HG02884 (cell line): ENCODE data around the gene PLCB1.

Experiments used
- ATAC-seq: cut with Tn5 transposase; IDR thresholded peaks from one replicate; pipeline ENCODE4 v1.9.1; 2021; ENCODE audit warnings: mild to moderate bottlenecking, moderate library complexity; ENCODE audit not compliant: unreplicated experiment

PLCB1 gene

DNA sequence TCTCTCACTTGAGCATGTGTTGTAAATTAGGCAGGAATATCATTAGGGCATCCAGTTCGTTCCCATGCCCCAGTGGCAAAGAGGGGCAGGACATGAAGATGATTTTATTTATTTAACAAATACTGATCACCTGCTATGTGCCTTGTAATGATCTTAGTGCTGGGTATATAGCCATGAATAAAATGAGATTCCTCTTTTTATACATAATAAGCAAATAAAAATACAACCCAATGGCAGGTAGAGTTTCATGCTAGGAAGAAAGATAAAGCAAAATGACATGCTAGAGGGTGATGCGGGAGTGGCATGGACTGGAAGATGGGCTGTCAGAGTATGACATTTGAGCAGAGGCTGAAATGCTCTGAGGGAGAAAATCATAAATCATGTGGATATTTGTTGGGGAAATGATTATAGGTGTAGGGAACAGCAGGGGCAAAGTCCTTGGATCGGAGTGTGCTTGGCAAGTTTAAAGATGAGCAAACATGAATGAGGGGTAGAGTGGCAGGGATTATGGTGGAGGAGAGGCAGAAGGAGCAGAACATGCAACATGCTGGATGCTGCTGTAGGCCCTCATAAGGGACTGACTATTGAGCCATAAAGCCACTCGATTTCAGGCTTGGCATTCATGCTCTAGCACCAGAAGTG is 342.1 kb downstream of the PLCB1 start:
- no peak for ATAC-seq

DNA sequence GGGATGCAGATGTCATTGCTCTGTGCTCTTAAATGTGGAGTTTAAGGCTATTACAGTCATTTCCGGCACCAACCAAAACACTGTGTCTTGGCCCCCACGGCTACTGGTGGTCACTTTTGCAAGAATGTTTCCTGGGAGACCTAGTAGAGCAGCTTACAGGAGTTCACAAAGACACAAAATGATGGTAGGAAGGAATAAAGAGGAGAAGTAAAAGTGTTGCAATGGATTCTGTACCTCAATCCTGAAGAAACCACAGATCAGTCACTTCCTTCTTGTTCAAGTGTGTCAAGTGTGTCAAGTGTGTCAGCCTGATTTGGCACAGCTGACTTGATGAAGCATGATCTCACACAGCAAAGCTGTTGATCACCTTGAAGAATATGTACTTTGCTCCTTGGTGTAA is 344.0 kb downstream of the PLCB1 start:
- ATAC-seq, result no peak

DNA sequence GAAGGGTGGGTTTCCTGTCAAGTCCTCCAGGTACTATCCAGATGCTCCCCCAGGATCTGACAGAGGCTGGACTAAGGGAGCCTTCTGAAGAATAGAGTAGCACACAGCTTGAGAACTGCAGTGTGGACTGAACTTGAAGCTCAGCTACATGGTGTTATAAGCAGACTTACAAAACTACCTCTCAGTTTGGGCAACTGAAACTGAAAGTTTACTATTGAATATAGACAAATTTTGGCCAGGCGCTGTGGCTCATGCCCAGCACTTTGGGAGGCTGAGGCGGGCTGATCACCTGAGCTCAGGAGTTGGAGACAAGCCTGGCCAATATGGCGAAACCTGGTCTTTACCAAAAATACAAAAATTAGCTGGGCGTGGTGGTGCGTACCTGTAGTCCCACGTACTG is 348.5 kb downstream of the PLCB1 start:
- no peak for ATAC-seq

DNA sequence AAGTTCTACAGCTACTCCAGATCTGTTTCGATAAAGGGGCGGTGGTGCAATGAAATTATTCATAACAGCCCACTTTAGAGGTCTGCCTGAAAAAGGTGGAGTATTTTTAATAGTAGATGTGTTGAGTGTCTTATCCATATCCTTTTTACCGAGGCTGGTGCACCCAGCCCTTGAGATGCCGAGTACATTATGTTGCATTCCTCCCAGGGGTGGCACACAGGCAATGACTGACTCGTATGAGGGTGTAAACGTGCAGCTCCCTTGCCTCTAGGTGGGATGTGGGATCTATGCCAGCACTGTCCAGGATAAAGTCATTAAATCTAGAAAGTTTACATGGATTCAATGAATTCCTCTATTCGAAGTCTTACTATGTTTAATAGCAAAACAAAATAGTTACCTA is 355.6 kb downstream of the PLCB1 start:
- ATAC-seq, result no peak

DNA sequence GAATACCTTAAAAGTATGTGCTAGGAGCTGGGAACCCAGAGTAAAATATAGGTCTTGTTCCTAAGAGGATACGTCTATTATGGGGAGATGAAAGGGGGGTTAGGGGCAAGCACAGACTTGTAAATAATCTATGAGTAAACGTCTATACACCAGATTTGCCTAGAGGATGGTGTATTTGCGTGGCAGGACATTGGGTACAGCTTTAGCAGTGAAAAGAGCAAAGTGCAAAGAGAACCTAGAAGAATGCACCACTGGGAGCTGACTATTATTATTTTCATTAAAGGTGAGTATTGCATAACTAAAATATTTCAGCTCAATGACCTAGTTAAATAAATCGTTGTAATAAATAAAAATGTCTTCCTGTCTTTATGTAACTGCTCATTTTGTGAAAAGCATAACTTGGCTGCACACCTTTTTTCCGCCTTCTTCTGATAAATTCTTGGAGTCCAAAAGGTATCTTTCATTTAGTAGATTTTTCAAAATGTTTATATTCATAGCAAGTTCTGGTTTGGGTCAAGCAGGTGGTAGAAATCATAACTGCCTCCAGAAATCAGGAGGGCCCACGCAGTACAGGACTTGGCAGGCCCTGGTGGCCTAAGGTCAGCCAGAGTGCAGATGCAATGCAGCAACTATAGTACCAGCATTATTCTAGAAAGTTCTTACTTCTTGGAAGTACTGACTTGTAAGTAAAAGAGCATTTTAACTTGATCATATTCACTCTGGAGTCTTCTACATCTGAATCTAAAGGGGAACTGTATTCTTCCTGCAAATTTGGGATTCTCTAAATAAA is 357.2 kb downstream of the PLCB1 start:
- no peak for ATAC-seq

DNA sequence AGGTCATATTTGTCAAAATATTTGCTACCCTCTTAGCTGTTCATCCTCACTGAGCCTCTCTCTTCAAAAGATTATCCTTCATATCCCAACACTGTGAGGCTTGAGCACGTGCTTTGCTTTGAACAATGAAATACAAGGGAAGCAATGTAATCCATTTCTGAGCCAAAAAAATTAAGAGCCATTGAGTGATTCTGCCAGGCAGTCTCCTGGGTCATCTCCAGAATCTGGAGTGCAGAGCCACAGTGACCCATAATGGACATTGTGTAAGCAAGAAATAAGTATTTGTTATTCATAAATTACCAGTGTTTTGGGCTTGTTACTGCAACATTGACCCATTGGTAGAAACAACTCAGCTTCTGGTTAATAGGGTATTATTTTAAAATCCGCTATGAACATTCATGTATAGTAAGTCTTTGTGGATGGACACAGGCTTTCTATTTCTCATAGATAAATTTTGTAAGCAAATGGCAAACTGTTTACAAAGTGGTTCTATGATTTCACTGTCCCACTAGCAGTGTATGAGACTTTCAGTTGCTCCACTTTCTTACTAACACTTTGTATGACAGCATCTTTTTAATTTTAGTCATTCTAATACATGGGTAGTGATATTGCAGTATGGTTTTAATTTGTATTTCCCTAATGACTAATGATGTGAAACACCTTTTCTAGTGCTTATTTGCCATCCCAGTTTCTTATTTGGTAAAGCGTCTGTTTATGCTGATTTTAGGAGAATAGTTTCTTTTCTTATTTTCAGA is 358.2 kb downstream of the PLCB1 start:
- no peak for ATAC-seq

DNA sequence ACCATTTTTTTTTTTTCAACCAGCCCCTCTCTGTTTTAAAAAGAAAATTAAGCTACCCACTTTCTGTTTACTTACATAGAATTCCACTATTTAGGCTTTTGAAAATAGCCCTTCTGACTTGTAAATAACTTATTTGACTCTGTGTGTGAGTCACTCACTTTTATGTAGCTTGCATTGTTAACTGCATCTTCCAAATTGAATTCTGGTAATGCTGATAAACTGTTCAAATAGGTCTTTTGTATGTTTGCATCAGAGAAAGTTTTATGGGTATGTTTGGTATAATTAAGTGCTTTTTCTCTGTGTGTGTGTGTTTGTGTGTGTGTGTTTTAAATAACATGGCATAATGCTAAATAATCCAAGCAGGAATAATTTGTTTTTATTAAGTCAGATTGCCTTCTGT is 360.1 kb downstream of the PLCB1 start:
- no peak for ATAC-seq

DNA sequence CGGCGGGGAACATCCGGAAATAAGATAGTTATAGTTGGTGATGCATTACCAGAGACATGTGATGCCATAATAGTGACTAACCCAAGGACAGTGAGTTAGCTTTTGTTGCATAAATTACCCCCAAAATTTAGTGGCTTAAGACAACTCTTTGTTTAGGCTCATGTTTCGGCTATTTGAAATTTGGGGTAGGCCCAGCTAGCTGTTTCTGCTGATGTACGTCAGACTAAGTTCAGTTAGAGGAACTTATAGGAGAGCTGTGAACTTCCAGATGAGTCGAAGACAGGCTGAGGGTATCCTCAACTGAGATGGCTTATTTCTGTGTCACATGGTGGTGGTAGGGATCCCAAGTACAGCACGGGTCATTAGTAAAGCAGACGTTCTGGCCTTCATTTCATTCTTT is 366.5 kb downstream of the PLCB1 start:
- no peak for ATAC-seq

DNA sequence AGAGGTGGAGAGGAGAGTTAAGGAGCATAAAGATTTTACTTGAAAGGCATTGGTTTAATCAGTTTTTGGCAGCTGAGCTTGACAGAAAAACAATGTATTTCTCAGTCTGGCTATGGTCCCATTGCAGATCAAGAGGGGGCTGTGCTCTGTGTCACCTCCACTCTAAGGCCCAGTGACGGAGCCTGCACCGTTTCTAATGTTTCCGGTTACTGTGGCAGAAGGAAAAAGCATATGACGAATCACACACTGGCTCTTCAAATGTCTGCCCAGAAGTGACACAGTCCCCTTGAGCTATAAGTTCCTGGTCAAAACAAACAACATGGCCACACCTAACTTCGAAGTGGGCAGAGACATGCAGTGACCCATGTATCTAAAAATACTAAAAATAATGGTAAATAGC is 372.0 kb downstream of the PLCB1 start:
- no peak for ATAC-seq

DNA sequence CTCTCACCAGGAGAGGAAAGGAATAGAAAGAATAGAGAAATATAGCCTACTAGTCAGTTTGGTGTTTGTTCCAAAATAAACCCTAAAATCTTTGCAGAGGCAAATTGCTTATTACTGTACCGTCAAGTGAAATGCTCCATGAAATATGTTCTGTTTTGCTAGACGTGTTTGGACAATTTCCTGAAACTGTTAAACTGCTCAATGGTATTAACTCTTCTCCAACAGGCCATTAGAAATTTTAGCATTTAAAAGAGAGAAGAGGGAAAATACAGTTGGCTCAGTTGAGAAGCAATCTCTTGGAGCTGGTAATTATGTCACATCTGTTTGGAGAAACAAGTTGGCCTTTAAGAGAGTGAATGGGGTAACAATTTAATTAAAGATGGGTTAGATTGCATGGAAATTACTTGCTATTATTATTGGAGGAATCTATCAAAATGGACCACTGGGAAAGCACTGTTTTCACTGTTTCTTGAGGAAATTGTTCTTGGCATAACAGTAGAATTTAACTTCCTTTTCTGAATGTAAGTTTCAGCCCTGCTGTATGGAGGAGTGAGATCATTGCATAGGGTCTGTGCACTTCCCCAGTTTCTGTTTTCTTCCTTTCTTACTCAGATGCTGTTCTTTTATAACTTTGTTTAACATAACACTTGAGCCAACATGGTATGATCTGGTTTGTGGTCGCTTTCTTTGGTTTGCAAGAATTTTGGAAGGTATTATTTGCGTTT is 373.6 kb downstream of the PLCB1 start:
- ATAC-seq, result no peak

DNA sequence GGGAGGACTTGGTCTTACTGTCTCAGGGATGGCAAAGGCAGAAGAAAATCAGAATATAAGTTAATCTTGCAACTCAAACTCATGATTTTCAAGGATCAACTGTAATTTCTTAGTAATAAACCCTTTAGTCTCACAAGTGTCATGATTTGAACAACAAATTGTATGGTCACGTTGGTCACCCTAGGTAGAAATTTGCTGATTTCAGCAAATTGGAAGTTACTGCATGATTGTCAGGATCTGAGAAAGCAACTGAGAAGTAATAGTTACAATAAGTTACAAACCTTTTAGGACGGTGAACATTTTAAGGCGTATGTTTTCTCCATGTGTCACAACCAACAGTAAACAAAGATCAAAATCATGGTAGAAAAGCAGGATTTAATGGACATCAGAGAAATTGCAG is 375.2 kb downstream of the PLCB1 start:
- no peak for ATAC-seq

DNA sequence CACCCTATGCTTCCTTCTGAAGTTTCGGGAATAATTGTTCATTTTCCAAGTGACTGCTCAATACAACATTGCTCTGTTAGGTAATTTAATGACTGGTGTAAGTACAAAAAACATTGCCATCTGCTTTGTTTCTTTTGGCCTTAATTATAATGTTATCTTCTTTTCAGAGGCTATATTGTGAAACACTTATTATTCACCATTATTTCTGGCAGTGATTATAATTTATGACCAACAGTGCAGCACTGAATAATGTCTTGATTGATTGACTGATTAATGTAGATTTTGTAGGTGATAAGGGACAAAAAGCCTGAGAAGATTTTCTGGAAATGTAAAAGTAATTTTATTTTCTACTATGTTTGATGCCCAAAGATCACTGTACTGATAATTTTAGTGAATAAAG is 377.7 kb downstream of the PLCB1 start:
- ATAC-seq, result no peak

DNA sequence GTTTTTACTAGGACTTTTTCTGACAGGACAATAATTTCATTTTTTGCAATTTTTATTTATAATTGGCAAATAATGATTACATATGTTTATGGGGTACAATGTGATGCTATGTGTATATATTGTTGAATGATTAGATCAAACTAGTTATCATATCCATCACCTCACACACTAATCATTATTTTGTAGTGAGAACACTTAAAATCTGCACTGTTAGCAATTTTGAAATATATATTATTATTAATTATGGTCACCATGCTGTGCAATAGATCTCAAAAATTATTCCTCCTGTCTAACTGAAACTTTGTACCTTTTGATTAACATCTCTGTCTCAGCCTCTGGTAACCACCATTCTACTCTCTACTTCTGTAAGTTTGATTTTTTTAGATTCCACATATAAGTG is 378.7 kb downstream of the PLCB1 start:
- no peak for ATAC-seq

DNA sequence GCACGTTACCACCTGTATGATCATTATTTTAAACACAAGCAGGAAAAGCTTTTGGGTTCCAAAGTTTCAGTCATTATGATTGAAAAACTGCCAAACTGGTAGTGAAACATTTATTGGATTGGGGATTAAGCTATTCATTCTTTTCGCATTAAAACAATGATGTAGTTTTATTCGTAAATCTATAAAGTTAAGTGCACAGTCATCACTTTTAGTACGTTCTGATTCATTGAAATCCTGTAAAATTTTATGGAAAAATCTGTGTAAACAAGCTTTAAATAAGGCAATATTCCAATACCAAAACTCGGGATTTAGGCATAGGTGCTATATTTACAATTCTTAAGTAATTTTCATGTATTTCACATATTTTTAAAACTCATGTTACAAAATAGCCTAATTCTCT is 379.9 kb downstream of the PLCB1 start:
- ATAC-seq, result no peak

DNA sequence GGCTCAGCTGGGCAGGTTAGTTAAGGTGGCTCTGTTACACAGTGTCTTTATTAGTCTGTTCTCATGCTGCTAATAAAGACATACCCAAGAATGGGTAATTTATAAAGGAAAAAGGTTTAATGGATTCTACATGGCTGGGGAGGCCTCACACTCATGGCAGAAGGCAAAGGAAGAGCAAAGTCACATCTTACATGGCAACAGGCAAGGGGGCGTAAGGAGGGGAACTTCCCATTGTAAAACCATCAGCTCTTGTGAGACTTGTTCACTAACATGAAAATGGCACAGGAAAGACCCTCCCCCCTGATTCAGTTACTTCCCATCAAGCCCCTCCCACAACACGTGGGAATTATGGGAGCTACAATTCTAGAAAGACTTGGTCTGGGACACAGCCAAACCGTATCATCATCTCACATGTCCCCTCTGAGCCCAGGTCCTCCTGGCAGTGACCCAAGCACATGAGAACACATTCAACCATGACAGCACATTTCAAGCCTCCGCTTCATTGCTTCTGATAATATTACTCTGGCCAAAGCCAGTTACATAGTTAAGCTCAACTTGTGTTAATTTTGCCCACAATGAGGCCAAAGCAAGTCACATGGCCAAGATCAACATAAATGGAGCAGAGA is 383.9 kb downstream of the PLCB1 start:
- ATAC-seq, result no peak

DNA sequence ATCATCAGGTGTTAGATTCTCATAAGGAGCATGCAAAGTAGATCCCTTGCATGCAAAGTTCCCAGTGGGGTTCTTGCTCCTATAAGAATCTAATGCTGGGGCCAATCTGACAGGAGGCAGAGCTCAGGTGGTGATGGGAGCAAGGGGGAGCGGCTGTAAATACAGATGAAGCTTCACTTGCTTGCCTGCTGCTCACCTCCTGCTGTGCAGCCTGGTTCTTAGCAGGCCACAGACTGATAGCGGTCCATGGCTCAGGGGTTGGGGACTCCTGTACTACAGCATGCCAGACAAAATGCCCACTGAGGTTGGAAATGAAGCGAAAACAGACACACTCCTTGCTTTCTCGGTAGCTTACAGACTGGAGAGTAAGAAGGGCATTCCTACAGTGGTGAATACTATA is 386.8 kb downstream of the PLCB1 start:
- no peak for ATAC-seq

DNA sequence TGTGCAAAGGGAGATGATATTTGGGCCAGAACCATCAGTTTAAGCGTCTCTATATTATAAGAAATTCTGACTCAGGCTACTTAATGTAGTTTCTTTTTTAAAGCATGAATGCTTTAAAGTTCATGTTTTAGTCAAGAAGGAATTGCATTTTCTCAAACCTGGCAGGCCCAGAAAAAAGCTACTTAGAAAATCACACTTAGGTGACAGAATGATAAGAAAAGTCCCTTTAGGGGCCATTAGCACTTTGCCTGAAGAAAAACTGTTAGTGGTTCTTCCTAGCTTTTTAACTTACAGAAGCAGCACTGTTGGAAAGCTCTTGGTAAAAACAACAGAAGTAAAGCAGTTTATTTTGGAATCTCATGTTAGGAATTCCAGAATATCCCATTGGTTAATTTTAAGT is 387.8 kb downstream of the PLCB1 start:
- ATAC-seq, result no peak

DNA sequence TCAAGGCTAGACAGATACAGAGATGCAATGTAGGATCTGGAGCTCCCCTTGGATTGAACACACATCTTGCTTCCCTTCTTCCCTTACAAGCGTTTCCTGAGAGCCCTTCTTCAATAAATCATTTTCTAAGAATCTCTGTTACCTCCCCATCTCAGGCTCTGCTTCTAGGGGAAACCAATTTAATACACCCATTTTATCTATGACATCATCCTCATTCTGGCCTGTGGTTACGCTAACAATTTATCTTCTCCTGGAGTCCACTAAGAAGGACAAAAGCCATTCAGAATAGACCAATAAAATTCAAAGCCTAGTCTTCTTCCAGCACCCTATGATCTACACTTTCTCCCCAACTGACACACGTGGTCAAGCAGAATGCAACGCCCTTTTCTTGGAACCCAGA is 390.1 kb downstream of the PLCB1 start:
- no peak for ATAC-seq

DNA sequence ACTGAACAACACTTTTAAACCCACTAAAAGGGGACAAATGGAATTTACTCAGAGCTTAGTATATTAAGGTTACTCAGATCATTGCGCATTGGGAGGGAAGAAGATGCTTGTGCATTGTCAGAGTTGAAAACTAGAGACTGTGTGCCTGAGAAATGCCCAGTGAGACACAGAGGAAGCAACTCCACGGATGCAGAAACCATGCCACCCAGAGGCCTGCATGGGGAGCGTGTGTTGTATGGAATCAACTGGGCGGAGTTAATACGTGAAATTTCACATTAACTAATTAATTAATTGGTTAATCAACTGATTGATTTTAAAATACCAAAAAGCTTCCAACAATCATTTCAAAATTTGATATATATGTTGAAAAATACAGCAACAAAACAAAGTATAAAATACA is 391.6 kb downstream of the PLCB1 start:
- ATAC-seq, result no peak

DNA sequence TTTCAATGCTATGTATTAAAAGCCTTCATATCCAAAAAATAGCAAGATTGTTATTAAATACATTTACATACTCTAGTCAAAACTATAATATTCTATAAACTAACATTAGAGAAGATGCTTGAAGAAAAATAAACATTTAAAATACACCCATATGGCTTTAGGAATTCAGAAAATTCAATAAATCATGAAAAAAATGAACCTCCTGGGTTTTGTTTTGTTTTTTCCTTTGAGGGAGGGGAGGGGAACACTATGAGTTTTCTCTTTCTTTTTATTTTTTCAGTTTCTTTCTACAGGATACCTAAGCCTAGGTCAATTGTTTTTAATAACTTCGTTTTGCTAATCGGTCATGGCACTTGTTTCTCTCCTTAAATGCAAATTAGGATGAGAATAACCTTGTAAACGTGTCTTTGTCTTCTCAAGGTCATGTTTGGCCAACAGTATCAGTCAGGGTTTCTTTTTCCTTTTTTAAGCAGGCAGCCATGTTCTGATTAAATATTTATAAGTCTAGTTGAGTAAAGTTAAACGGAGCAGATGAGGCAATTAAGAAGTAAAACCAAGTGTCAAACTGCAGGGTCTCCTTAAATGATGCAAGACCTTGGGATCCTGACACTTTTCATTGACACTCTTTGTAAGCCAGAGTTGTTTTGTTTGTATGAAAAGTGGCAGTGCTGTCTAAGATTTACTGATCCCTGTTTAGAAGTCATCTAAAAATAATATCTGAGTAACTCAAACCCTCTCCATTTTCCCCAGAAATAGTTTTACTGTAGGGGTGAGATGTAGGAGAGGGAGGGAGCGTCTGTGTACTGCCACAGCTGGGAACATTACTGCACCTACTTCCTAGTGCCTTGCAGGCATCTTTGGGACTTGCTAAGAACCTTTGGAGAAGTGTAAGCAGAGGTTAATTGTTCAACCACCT is 392.3 kb downstream of the PLCB1 start:
- no peak for ATAC-seq
